Activated T-cell treated with anti-CD3 and anti-CD28 coated beads for 4 hours (primary cell): ENCODE results near the gene SMS.
"Not testable (repeated sequence)": the region's sequence is repeated elsewhere in the genome, so short reads cannot be mapped to it uniquely, and the experiment has no call there.

ENCODE experiments used
- DNase-seq: peaks from one replicate; pipeline ENCODE4 v3.0.0-alpha.2; 2020

The SMS gene

DNA sequence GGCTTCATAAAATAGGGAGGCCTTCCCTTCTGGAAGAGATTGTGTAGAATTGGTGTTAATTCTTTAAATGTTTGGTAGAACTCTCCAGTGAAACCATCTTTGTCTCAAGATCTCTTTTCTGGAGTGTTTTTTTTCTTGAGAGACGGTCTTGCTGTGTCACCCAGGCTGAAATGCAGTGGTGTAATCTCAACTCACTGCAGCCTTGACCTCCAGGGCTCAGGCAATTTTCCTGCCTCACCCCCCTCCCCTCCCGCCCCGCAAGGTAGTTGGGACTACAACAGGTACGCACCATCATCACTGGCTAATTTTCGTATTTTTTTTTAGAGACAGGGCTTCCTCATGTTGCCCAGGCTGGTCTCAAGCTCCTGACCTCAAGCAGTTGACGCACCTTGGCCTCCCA, 12.1 kb downstream of the SMS start:
- DNase-seq = no peak

DNA sequence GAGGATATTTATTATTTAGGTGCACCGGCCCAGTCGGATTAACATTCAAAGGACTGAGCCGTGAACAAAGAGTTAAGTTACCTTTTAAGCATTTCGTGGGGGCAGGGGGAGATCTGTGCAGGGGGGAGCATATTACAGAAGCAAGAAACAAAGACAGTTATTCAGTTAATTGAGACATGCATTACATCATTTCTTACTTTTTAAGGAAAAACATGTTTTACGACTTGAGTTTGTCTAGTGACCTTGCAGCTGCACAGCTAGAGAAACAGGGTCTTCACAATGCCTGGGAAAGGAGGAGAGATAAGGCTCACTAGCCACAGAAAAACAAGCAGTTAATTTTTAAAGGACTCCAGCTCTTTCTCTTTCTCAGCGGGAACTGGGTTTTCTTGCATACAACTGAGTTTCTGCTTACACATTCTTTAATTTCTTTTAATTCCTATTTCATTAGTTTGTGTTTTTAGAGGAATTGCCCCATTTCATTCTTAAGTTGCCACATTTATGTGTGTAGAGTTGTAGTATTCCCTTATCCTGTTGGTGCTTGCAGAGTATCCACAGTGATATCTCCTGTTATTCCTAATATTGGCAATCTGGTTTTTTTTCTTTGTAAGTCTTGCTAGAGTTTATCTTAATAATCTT, 12.8 kb downstream of the SMS start:
- not testable (repeated sequence) for DNase-seq

DNA sequence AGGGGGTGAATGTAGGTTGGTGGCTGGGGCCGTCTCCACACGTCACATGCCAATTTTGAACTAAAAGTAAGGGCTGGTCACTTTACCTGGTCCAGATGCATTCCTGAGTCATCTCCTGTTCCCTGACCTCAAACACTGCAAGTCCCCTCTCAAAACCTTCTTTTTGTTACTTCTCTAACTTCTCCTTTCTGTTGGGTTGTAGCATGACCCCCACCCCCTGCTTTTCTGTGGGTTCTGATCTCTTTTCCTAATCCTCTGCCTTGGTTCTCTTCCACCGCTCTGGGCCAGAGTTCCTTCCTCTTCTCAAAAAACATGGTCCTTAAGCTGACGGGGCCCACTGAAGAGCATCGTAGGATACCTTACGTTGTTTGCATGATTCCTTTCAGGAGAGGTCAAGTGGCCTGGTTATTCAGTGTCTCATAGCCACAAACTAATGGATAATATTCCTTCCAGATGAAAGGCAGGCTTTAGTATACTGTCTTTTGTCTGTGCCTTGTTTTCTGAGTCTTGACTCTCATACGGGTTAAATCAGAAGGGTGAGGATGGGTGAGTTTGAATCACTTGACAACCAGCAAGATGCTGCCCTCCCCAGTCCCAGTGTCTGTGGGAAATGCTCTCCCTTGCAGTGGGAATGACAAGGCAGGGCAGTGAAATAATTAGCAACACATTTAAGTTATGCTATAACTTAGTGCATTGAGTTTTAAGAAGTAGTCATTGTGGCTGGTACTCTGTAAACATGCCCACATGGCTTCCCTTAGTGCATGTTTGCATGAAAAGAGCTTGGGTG, 15.1 kb downstream of the SMS start:
- DNase-seq = no peak

DNA sequence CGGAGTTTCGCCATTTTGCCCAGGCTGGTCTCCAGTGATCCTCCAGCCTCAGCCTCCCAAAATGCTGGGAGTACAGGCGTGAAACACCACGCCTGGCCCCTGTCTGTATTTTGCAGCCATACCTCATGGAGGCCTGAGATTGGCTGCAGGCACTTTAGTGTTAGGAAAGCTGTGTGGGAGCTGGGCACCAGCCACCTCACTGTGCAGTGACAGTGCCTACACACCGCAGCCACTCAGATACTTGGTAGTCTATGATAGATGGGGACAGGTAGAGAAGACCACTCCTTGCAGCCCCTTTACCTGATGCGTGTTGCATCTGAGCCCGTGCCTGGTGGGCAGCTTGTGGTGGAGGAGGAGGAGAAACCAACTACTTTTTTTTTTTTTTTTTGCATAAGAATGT, 16.3 kb downstream of the SMS start:
- no peak for DNase-seq

DNA sequence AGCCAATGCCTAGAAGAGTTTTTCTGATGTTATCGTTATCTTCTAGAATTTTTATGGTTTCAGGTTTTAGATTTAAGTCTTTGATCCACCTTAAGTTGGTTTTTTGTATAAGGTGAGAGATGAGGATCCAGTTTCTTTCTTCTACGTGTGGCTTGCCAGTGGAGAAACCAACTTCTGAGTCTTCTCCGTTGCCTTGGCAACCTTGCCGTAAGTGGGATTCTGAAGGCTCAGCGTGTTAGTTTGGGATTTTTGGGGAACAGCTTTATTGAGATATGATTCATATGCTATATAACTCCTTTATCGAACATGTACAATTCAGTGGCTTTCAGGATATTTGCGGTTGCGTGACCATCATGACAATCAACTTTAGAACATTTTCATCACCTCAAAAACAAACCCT, 17.7 kb downstream of the SMS start:
- no peak for DNase-seq

DNA sequence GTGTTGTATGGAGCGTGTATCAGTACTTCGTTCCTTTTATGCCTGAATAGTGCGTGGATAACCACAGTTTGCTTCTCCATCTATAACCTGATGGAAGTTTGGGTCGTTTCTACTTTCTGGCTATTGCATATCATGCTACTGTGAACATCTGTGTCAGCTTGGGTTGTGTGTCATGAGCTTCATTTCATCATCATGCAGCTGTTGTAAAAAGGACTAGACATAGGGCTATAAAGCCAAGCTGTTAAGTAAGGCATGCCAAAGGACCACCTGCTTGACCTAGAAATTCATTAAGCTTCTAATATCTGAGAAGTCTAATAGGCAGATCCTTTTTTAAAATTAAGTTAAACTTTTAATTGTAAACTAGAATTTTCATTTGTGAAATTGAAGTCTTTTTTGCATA, 18.4 kb downstream of the SMS start:
- no peak for DNase-seq

DNA sequence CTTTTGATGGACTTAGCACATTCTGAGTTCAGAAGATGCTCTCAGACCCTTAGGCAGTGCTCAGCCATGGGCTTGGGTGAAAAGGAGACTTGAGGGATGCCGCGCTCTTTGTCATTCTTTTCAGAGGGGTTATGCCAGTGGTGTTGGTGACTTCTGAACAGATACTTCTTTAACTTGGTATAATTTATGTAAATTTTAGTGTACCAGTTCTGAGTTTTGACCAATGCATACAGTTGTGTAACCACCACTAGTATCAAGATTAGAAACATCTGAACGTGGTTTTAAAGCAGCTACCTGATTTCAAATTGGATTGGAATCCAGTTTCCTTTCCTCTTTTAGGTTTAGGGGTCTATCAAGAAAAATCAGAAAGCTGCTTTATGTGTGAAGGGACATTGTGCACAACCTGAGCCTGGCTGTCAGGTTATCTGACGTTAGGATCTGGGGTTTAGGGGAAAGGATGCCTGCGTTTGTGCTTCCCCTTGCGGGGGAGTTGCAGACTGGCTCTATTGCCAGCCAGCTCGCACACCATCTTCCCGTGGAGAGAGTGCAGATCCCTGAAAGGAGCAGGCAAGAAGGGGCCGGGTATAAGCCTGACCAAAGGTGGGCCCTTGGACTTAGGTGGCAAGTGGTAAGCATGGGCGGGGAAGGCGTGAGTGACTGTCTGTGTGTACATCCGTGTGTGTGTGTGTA, 19.0 kb downstream of the SMS start:
- DNase-seq = no peak

DNA sequence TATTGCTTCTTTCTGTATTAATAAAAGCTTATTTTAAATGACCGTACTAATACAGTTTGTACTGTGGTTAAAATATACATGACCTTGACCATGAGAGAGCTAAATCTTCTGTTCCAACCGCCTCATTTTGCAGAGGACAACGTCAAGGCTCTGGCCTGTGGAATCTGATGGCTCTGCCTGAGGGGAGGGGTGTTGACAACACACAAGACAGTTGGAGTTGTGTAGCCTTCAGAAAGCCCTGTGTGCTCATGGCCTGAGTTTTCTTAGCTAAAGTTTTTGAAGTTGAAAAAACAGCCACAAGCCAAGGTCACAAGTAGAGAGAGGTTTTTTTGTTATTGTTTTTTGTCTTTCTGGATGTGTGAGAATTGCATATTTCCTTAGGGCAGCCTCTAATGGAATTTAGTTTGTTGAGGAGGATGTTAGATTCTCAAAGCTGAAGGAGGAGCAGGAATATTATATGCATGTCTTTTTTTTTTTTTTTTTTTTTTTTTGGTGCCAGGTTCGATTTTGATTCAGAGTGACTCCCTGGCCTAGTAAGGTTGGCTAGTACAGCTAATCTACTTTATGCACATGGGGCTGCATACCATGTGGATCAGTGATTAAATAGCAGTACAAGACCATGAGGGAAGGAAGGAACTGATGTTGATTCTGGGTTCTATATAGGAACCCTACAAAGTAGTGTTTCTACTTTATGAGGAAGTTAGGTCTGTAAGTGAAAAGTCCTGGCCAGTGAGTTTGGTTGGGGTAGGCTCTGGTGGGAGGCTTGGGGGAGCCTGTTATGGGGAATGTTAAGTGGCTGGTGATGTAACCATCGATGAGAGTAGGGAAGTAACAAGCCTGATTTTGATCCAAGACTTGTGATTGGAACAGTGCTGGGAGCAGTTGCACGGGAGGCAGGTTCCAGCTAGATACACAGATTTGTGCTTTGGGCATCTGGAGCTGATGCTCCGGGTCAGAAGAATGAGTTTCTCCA, 20.3 kb downstream of the SMS start:
- no peak for DNase-seq

DNA sequence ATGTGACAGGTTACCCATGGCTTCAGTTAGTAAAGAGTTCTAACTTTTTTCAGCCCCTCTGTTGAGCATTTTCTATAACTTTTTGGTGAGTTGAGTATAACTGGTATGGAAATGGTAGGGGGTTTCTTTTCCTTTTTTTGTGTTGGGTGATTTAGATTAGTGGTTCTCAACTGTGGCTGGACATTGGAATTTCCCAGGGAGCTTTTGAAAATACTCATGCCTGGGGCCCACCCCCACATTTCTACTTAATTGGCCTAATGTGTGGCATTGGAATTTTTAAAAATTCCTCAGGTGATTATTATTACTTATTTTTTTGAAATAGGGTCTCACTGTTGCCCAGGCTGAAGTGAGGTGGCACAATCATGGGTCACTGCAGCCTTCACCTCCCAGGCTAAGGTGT, 21.9 kb downstream of the SMS start:
- no peak for DNase-seq

DNA sequence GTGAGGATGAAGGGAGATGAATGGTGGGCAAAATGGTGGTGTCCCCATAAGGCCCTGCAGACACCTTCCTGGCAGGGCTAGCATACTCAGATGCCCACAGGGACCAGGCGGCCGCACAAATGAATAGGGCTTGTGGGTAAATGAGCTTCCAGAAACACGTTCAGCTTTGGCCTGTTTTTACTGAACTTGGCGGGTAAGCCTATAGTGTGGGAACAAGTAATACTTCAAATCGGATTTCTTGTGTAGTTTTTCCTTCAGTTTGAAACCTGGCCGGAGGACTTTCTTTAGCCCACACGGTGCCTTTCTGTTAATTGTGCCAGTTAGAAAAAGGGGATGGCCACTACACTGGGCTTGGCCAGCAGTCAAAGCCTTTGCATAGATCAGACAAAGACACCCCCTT, 22.8 kb downstream of the SMS start:
- DNase-seq = no peak

DNA sequence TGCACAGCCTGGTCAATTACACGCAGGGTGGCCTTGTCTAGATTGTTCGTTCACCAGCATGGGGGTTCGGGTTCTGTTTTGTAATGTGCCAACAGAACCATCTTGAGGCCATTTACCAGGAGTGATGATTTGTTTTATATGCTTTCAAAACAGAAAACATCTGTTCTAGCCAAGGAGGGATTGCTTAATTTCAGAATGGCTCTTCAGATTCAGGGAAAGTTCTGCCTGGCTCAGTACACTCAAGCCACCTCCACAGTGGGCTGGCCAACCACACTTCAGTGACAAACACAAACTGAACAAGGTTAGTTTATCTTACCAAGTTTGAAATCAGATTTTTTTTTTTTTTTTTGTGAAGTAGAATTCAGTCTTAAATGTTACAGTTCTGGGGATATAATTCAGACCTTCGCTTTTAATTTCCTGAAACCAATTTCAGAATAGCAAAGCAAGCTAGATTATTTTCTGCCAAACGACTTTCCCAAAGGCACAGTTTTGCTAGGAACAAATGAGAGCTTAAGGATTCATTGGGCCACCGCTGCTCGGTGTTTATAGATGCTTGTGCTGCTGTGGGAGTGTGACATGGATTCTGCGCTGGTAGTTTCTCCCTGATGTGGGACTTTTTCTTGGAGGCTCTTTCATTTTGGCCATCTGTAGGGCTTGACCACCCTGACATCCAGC, 23.4 kb downstream of the SMS start:
- DNase-seq = no peak

DNA sequence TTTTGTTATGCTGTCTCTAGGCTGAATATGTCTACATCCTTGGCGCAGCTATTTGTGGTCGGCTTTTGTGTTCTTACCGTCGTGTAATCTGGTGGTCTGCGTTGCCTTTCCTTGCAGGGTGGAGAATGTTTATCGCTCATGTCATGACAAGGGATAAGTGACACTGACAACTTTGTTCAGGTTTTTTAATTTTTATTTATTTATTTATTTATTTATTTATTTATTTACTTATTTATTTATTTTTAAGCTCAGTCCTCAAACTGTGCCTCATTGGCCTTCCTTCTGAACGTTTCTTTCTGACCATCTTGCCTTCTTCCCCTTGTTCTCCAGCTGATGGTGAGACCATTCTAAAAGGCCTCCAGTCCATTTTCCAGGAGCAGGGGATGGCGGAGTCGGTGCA, 26.4 kb downstream of the SMS start:
- no peak for DNase-seq

DNA sequence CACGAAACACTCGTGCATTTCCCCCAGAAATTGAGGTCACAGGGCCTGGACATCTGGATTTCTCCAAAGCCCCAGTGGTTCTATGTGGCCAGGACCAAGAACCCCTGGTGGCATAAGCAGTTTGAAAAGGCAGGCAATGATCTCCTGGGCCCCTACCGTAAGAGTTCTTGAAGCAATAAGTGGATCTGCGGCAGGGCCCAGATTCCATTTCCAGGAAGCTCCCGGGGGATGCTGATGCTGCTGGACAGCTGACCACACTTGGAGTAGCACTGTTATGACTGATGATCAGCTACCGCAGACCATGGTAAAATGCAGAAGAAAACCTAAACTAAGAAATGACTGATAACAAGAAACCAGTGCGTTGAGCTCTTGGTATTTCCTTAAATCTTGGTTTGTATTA, 27.8 kb downstream of the SMS start:
- DNase-seq = no peak

DNA sequence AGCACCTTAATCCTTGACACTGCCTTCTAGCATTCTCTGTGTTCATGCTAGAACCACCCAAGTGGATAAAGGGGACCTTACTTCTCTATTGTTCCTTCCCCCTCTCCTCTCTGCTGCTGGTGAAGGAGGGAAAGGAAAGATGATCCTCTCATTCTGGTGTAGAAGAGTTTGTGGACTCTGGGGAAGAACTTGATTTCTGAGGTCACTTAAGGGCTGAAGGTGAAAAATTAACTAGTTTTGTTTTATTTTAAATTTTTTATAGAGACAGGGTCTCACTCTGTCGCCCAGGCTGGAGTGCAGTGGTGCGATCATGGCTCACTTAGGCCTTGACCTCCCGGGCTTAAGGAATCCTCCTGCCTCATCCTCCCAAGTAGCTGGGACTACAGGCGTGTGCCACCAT, 29.8 kb downstream of the SMS start:
- no peak for DNase-seq

DNA sequence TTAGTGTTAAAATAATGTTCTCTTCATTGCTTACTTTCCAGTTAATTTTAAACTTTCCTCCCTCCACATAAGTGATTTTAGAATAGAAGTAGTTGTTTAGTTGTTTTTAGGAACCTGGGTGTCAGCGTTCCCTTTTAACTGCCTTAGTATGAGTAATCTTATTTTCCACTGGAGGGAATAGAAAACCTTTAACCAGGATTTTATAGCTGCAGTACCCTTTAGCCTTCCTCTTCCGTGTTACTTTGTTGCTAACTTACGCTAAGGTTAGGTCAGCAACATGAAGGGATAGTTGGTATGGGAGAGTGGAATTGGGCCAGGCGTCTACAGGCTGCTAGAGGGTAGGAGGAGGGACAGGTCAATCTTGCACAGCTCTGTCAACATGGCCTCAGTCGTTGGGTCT, 31.5 kb downstream of the SMS start:
- DNase-seq = no peak

DNA sequence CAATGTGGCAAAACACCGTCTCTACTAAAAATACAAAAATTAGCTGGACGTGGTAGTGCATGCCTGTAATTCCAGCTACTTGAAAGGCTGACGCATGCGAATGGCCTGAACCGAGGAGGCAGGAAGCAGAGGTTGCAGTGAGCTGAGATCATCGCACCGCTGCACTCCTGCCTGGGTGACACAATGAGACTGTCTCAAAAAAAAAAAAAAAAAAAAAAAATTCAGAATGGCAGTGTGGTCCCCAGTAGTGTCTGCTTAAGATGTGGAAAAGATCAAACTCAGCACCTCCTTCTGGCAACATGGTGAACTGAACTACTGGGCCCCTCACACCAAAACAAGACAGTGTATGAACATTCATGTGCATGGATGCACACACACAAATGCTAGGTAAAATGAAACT, 32.2 kb downstream of the SMS start:
- DNase-seq = peak; percentile 2

DNA sequence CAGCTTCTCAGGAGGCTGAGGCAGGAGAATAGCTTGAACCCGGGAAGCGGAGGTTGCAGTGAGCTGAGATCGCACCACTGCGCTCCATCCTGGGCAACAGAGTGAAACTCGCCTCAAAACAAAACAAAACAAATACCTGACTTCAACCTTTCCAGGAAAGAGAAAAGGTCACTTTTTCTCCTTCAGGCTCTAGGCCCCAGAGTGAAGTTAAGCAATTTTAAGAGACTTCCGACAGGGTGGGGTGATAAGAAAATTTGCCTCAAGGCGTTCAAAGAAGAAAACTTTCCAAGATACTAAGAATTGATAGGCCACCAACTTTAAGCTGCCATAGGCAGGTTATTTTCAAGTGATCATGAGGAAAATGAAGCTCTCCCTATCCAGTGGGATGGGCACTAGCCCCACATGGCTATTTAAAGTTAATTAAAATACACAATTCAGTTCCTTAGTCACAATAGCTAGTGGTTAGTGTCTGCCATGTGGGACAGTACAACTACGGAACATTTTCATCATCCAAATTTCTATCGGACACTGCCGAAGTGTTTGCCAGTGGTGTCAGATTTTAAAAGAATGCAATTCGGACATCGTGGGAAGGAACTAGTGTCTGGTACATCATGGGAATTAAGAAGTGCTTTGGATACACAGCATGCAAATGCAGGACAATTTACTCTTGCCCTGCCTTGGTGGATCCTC, 33.0 kb downstream of the SMS start:
- DNase-seq = no peak

DNA sequence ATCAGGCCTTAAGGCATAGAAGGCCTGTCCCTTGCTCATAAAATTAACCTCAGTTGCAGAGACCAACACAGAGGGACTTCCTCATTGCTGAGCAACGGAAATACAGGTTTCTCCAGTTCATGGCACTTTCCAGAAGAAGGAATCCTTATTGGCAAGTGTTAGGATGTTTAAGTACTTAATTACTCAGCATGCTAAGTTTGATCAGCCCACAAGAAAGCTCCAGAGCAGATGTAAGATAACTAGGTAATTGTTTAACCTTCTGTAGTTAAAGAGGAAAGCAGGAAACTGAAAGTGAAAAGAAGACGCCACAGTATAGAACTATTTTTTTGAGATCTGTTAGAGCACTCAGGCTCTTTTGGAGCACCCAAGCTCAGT, 33.5 kb downstream of the SMS start:
- DNase-seq = no peak

DNA sequence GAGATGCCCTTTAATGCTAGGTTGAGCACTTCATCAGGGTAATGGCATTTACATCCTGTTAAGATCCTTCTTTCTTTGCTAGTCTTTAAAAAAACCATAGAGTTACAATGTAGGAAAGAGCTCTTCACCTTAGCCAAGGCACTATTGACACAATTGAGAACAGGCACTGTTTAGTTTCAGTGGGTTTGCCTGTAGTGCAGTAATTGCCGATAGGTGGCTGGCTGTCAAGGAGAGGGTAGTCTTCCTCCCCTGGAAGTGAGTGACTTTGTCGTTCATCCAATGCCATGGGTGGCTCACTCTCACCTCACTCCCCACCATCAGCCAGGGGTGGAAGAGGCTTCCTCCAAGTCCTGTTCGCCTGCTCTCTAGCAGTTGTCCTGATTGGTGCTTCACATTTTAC, 34.7 kb downstream of the SMS start:
- no peak for DNase-seq

DNA sequence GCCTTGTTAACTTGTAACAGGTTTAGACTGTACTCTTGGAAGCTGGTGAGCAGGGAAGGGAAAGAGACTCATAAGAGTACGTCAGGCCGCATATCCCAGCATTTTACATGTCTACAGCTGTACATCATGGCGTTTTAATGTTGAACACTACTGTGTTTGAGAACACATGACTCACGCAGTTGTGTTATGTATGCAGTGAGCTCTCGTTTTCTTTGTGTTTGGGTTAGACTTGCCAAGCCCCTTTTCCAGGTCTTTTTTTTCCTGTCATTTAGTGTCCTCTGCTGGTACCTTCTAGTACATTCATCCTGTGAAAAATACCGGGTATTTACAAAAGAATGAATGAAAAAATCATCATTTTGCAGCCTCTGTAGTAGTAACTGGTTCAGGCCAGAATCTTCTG, 35.3 kb downstream of the SMS start:
- DNase-seq = no peak

DNA sequence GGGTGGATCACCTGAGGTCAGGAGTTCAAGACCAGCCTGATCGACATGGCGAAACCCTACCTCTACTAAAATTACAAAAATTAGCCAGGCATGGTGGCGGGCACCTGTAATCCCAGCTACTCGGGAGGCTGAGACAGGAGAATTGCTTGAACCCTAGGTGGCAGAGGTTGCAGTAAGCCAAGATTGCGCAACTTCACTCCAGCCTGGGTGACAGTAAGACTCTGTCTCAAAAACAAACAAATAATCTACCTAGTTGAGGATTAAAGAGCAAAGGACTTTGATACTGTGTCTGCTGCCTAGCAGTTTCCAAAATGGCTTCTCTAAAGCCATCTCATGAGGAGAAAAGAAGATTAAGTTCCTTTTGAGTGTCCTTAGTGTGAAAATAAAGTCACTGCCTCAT, 37.8 kb downstream of the SMS start:
- DNase-seq = no peak

DNA sequence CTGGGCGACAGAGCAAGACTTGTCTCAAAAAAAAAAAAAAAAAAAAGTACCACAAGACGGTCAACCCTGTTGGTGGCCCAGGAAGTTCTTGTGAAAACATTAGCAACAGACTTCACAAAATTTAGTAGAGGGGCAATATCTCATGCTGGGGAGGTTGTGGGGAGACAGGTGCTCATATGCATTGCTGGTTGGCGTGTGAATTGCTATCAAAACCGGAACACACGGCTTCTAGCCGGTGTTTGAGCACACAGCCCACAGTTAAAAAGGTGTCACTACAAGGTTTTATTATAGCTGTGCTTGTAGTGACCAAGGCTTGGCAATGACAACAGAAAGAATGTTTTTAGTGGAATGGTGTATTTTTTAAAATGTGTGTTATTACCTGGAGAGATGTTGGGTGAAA, 41.8 kb downstream of the SMS start:
- no peak for DNase-seq
